Stimulated activated memory B cell treated with anti-CD40 and anti-IgM and Interleukin-4, amounts not matched to agents 10 μg/mL and 1 μg/mL and 100 μg/mL, for 72 hours (primary cell): ENCODE results near the gene MCOLN3.

ENCODE experiments used
- ATAC-seq: fragments of 150-1000 bp; cut with Tn5 transposase; 2 replicates; pipeline ENCODE4 v1.10.0; 2021
- H3K27ac Mint-ChIP-seq: one replicate; pipeline ENCODE4 v1.8.0; 2022; ENCODE audit warnings: mild to moderate bottlenecking, mixed read lengths
- H3K27me3 Mint-ChIP-seq: one replicate; pipeline ENCODE4 v1.8.0; 2022; ENCODE audit warnings: mixed read lengths
- H3K36me3 Mint-ChIP-seq: one replicate; pipeline ENCODE4 v1.8.0; 2022; ENCODE audit warnings: mixed read lengths
- H3K4me1 Mint-ChIP-seq: one replicate; pipeline ENCODE4 v1.8.0; 2022; ENCODE audit warnings: mixed read lengths
- H3K4me3 Mint-ChIP-seq: one replicate; pipeline ENCODE4 v1.8.0; 2022; ENCODE audit warnings: mild to moderate bottlenecking, moderate library complexity, mixed read lengths
- H3K9me3 Mint-ChIP-seq: one replicate; pipeline ENCODE4 v1.8.0; 2022; ENCODE audit warnings: mixed read lengths

MCOLN3 gene

DNA sequence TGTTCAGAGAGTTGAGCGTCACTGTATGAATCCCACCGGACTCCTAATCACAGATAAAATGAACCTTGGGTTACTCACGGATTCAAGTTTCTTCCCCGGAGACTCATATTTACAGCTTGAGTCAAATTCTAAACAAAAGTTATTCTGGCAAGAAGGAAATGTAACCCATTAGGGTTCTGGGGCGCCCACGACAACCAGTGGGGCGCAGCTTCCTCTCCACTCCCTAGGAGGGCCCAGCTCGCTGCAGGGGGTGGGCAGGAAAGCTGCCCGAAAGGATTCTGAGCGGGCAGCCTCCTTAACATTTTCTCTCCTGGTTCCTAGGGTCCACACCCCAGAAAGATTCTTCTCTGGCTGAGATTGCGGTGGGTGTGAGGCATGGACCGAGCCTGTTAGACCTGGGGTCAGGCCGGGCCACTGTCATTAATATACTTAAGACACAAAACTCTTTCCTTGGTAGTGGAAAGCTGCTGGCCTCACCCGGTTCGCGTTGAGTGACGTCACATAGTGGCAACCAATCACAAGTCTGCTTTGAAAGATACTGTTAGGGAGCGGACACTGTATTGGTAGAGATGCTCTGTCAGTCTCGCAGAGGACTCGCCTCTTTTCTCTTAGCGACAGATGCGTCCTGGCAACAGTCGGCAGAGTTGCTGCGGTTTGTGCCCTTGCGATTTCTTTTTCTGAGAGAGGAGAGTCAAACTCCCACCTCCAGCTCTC, 13.6 kb upstream of the MCOLN3 start:
- peak; percentile 100 for ATAC-seq
- H3K36me3 Mint-ChIP-seq = no peaks in the 10 kb centered on the region
- H3K27me3 Mint-ChIP-seq = no peaks in the 10 kb centered on the region

DNA sequence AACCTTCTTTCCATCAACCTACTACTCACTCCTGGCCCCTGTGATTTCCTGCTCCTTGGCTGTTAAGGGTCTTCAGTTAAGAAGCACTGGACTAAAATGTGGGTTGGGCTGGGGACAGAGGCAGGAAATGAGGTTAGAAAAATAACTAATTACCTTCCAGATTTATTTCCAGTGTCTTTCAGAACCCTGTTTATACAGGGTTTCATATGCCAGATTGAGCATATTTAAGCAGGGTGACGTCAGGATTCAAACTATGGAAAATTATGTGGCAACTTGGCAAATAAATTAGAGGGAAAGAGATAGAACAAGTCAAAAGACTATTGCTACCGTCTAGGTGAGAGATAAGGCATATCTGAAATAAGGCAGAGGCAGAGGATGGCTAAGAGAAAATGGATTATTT, 11.7 kb upstream of the MCOLN3 start:
- no peak for ATAC-seq
- H3K36me3 Mint-ChIP-seq = no peaks in the 10 kb centered on the region
- H3K27me3 Mint-ChIP-seq = no peaks in the 10 kb centered on the region
- H3K4me3 Mint-ChIP-seq = no peak overlapping the region
- no peaks in the 10 kb centered on the region for H3K9me3 Mint-ChIP-seq
- H3K27ac Mint-ChIP-seq = no peak overlapping the region
- peaks cover 33% of the 10 kb centered on the region for H3K4me1 Mint-ChIP-seq

More for the DNA sequence above, 13.6 kb upstream of the MCOLN3 start:
- Mint-ChIP-seq H3K9me3 (no peaks in the 10 kb centered on the region), H3K4me3 (peak overlapping the region; percentile 88), H3K4me1 (peaks cover 33% of the 10 kb centered on the region), H3K27ac (peak overlapping the region; percentile 63)

DNA sequence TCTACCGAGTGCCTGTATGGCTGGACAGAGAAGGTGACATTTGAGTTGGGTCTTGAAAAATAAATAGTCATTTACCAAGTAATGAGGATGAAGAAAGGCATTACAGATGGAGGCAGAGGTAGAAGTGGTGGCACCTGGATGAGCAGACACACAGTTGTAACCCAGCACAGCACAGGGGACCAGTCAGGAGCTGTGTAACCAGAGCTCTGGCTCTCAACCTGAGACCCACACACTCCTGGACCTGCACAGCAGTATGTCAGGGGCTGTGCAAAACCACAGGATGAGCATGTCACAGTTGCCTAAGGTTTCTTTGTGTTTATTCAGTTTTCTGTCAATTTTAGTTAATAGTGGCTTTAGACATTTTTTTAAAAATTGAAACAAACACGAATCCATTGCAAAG, 11.3 kb upstream of the MCOLN3 start:
- Mint-ChIP-seq H3K36me3 (no peaks in the 10 kb centered on the region), H3K27me3 (no peaks in the 10 kb centered on the region), H3K4me1 (peaks cover 33% of the 10 kb centered on the region), H3K27ac (no peak overlapping the region), H3K4me3 (no peak overlapping the region), H3K9me3 (no peaks in the 10 kb centered on the region)
- ATAC-seq = no peak

DNA sequence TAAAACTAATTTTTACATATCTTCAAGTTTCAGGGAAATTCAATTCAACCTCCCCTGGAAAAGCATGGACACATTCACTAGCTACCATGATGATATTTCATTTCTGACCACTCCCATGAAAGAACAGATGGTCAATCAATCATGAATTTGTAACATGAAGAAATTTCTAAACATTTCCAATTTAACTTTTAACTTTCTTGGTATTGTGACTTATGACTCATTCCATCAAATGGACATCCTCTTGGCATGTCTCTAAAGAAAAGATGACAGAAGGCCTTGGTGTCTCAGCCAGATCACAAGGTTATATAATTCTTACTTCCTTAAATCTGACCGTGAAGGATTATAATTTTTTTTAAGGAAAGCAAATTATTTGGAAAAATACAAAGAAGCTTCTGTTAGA, 10.5 kb upstream of the MCOLN3 start:
- no peak overlapping the region for H3K27ac Mint-ChIP-seq
- H3K9me3 Mint-ChIP-seq = no peaks in the 10 kb centered on the region
- ATAC-seq = no peak
- no peak overlapping the region for H3K4me3 Mint-ChIP-seq
- no peaks in the 10 kb centered on the region for H3K27me3 Mint-ChIP-seq
- no peaks in the 10 kb centered on the region for H3K36me3 Mint-ChIP-seq
- H3K4me1 Mint-ChIP-seq = peaks cover 33% of the 10 kb centered on the region

DNA sequence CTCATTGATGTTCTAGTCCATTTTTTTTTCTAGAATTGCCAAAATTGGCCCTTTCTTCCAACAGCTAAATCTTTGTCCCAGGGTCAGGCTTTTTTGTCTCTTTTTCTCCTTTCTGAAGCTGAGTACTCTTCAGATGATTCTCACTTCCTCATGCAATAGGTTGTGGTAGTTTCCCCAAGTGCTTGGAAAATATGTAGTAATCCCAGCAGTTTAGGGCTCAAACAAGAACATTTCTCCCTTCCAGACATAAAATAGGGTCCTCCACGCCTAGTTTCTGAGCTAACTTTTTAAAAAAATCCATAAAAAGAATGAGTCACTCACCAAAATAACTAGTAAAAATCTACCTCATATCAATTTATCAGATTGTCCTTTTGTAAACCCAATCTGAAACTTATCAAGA, 10.0 kb upstream of the MCOLN3 start:
- Mint-ChIP-seq H3K4me3 (no peak overlapping the region), H3K27me3 (no peaks in the 10 kb centered on the region), H3K27ac (no peak overlapping the region), H3K36me3 (no peaks in the 10 kb centered on the region), H3K4me1 (peaks cover 33% of the 10 kb centered on the region), H3K9me3 (no peaks in the 10 kb centered on the region)
- no peak for ATAC-seq

DNA sequence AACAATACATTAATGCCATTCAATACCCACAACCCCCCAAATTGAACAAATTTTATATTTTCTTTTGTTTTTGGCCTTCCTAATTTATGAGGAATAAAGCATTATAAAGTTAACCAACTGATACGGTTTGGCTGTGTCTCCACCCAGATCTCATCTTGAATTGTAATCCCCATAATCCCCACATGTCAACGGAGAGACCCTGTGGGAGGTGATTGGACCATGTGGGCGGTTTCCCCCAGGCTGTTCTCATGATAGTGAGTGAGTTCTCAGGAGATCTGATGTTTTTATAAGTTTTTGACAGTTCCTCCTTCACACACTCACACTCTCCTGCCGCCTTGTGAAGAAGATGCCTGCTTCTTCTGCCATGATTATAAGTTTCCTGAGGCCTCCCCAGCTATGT, 6.4 kb upstream of the MCOLN3 start:
- H3K27ac Mint-ChIP-seq = no peak overlapping the region
- no peak overlapping the region for H3K4me3 Mint-ChIP-seq
- ATAC-seq = no peak
- no peaks in the 10 kb centered on the region for H3K36me3 Mint-ChIP-seq
- no peaks in the 10 kb centered on the region for H3K9me3 Mint-ChIP-seq
- peaks cover 17% of the 10 kb centered on the region for H3K27me3 Mint-ChIP-seq
- H3K4me1 Mint-ChIP-seq = peaks cover 12% of the 10 kb centered on the region

DNA sequence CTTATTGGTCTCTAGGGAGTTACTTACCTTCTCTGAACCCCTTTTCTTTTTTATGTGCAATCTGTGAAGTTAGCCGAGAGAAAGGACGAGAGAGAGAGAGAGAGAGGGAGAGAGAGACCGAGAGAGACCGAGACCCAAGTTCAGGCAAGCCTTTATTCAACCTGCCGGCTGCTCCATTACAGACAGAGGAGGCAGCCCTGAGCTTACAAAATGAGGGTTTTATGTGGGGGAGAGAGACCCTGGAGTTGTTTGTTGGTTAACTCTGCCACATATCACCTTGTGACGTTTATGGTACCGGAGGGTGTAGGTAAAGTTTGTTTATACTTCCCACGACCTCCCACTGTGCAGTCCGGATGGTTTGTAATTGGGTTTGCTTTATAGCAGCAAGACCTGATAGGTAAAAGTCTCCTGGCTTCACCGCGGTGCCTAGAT, 1.5 kb upstream of the MCOLN3 start:
- no peak overlapping the region for H3K27ac Mint-ChIP-seq

DNA sequence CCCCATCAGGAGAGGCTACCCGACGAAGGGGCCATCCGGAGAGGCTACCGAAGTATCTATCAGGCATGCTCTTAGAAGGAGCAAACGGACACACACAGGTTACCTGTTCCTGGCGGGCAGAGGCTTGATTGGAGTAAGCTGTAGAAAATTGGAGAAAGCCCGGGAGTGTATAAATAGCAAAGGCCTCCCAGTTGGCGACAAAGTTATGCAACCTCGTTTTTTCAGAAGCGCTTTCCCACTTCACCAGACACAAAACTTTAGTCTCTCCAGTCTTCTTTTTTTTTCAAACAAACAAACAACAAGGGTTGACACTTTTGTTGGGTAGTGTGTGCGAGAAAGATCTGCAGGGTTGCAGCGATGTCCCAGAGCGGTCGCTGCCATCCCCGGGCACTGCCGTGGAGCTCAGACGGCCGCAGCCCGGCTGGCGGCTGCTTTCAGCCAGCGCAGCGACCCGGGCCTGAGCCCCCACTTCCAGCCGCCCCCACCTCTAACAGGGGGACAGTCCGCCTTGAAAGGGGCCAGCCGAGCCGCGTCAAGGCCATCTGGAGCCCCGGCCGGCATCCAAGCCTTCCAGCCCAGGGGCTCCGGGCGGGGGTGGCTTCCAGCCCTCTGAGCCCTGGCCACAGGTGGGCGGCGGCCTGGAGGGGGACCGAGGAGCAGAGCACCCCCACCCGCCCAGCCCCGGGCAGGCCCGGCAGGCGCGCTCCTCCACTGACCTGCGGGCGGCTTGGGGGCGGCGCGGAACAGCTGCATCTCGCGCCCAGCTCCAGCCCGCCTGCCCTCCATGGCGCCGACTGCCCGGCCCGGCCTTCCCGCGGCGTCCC, 616 bp downstream of the MCOLN3 start:
- Mint-ChIP-seq H3K4me3 (no peak overlapping the region), H3K4me1 (peaks cover 6% of the 10 kb centered on the region), H3K36me3 (no peaks in the 10 kb centered on the region), H3K27ac (no peak overlapping the region), H3K9me3 (no peaks in the 10 kb centered on the region), H3K27me3 (peaks cover 55% of the 10 kb centered on the region)
- peak; percentile 76 for ATAC-seq

More for the DNA sequence above, 1.5 kb upstream of the MCOLN3 start:
- Mint-ChIP-seq H3K4me1 (peaks cover 6% of the 10 kb centered on the region), H3K27me3 (peaks cover 54% of the 10 kb centered on the region), H3K4me3 (no peak overlapping the region), H3K36me3 (no peaks in the 10 kb centered on the region), H3K9me3 (no peaks in the 10 kb centered on the region)
- no peak for ATAC-seq

DNA sequence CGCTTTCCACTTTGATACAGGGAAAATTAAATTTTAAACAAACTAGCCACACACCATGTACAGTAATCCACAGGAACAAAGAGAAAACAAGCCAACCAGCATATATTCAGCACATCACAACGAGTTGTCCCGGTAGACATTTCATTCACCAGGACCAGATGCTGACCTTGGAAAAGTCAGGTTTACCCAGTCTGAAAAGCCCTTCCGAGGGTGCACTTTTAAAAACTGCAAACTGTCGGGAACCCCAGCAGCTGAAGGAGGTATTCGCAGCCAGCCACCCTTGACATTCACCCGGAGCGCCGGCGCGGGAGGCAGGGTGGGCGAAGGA, 1.2 kb downstream of the MCOLN3 start:
- no peaks in the 10 kb centered on the region for H3K36me3 Mint-ChIP-seq
- no peak overlapping the region for H3K4me3 Mint-ChIP-seq
- no peak overlapping the region for H3K27ac Mint-ChIP-seq
- H3K4me1 Mint-ChIP-seq = peaks cover 6% of the 10 kb centered on the region
- ATAC-seq = no peak
- H3K27me3 Mint-ChIP-seq = peaks cover 55% of the 10 kb centered on the region
- H3K9me3 Mint-ChIP-seq = no peaks in the 10 kb centered on the region

DNA sequence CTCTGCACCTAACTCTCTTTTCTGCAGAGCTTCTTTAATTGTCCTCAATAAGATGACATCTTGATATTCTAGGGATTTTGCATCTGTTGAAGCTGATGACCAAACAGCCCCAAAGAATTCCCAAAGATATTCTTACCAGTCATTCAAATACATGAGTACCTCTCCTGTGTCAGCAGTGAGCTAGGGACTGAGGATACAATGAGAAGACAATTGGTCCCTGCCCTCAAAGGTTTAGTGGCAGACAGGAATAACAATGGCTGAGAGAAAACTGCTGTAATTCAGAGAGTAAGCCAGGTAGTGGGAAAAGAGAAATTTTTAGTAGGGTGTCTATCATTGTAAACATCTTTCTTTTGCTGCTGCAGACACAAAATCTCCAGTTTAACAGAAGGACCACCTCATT, 5.9 kb downstream of the MCOLN3 start:
- Mint-ChIP-seq H3K27me3 (peaks cover 27% of the 10 kb centered on the region), H3K9me3 (no peaks in the 10 kb centered on the region), H3K4me1 (no peaks in the 10 kb centered on the region), H3K4me3 (no peak overlapping the region), H3K27ac (no peak overlapping the region), H3K36me3 (no peaks in the 10 kb centered on the region)
- no peak for ATAC-seq

DNA sequence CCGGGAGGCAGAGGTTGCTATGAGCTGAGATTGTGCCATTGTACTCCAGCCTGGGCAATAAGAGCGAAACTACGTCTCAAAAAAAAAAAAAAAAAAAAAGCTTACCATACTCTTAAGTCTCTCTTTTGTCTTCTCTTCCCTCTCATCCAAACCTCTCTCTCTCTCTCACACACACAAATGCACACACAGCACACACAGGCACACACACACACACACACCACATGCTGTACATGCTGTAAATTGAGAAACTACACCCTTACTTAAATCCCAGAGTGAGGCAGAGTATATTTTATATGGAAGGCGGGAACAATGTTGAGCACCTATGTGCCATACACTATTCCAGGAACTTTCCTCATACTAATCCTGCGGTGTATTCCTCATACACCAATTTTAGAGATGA, 6.5 kb downstream of the MCOLN3 start:
- no peaks in the 10 kb centered on the region for H3K4me1 Mint-ChIP-seq
- no peak overlapping the region for H3K4me3 Mint-ChIP-seq
- ATAC-seq = no peak
- H3K9me3 Mint-ChIP-seq = no peaks in the 10 kb centered on the region
- H3K27me3 Mint-ChIP-seq = peaks cover 25% of the 10 kb centered on the region
- no peak overlapping the region for H3K27ac Mint-ChIP-seq
- H3K36me3 Mint-ChIP-seq = no peaks in the 10 kb centered on the region

DNA sequence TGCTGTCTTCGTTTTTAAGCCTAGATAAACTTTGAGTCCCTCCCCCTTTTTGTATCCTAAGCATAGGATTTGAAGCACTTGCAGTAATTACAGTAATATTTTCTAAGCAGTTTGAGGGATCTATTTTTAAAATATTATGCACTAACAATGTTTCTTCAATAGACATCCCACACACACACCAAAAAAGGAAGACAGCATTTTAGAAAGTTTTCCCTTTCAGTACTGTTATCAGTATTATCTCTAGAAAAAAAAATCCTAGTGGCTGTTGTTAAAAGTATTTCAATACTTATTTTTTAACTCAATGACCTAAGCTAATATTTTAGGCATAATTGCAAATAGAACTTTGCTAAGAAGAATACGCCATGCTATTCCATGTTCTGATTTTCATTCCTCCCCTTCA, 15.1 kb downstream of the MCOLN3 start:
- H3K27me3 Mint-ChIP-seq = peaks cover 11% of the 10 kb centered on the region
- no peak for ATAC-seq
- H3K4me3 Mint-ChIP-seq = no peak overlapping the region
- no peak overlapping the region for H3K27ac Mint-ChIP-seq
- H3K36me3 Mint-ChIP-seq = no peaks in the 10 kb centered on the region
- no peaks in the 10 kb centered on the region for H3K9me3 Mint-ChIP-seq
- H3K4me1 Mint-ChIP-seq = no peaks in the 10 kb centered on the region

DNA sequence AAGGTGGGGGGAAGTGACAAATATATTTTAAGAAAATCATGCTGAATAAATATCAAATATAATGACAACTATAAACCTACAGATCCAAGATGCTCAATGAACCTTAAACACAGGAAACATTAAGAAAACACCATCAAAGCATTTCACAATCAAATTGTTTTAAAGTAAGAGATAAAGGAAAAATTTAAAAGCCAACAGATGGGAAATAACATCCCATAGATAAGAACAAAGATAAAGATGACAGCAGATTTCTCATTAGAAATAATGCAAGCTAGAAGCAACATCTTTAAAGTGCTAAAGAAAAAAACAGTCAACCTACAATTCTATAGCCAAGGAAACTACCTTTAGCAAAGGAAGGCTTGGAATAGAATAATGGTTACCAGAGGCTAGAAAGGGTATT, 17.8 kb downstream of the MCOLN3 start:
- Mint-ChIP-seq H3K9me3 (no peaks in the 10 kb centered on the region), H3K27me3 (no peaks in the 10 kb centered on the region), H3K27ac (no peak overlapping the region), H3K4me3 (no peak overlapping the region), H3K4me1 (peaks cover 7% of the 10 kb centered on the region), H3K36me3 (no peaks in the 10 kb centered on the region)
- ATAC-seq = no peak

DNA sequence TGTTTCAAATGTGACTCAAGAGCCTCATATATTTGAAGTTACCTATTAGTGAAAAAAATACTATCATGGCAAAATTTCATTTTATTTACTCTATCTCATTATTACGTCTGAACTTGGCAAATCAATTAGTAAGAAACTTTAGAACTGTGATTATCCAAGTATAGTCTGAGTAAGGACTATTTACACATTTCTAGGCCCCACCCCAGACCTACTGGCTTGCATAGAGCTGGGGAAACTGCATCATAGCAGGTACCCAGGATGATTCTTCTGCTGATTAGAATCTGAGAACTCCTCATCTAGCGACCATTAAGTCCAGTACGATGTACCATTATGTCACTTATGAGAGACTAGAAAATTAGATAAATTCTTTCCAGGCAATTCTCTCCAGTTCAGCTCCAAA, 20.1 kb downstream of the MCOLN3 start:
- Mint-ChIP-seq H3K4me1 (peaks cover 7% of the 10 kb centered on the region), H3K27ac (no peak overlapping the region), H3K9me3 (no peaks in the 10 kb centered on the region), H3K27me3 (no peaks in the 10 kb centered on the region), H3K4me3 (no peak overlapping the region), H3K36me3 (no peaks in the 10 kb centered on the region)
- ATAC-seq = no peak

DNA sequence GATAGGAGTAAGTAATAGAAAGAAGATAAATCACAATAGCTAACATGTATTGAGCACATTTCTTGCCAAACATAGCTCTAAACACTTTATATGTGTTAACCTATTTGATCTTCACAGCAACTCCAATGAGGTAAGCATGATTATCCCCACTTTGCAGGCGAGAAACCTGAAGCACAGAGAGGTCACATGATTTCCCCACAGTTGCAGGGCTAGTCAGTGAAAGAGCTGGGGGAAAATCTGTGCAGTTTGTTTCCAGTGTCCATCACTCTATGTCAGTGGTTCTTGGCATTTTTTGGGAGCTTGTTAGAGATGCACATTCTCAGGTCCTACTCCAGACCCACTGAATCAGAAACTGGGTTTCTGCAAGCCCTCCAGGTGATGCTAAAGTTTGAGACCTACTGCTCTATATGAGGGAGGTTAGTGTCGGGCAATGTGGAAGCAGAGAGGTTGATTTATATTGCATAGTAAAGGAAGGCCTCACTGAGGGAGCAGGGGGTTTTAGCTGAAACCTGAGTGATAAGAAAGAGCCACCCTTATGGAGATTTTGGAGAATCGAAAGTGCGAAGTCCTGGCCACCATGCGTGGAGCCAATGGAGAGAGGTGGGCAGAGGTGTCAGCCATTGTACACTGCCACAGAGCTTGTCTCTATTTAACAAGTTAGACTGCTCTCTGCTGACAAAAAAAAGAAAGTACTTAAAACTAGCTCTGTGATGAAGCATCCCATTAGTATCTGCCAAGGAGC, 20.9 kb downstream of the MCOLN3 start:
- H3K4me1 Mint-ChIP-seq = peaks cover 7% of the 10 kb centered on the region
- H3K4me3 Mint-ChIP-seq = peak overlapping the region; percentile 51
- peak overlapping the region; percentile 47 for H3K27ac Mint-ChIP-seq
- ATAC-seq = peak; percentile 91
- no peaks in the 10 kb centered on the region for H3K9me3 Mint-ChIP-seq
- no peaks in the 10 kb centered on the region for H3K36me3 Mint-ChIP-seq
- no peaks in the 10 kb centered on the region for H3K27me3 Mint-ChIP-seq
